KMS-11 (cell line): Measurements from ENCODE around the gene TARBP2.

ENCODE experiments used
- H2AFZ ChIP-seq: fragments of 200-600 bp; sonication (generic); 2 replicates; pipeline ENCODE4 v1.6.1; 2016; ENCODE audit warnings: antibody characterized with exemption, mixed run types, low read depth
- H3K27ac ChIP-seq: fragments of 200-600 bp; sonication (generic); 2 replicates; pipeline ENCODE4 v1.6.1; 2016; ENCODE audit warnings: mild to moderate bottlenecking, mixed run types
- H3K27me3 ChIP-seq: fragments of 200-600 bp; sonication (generic); 2 replicates; pipeline ENCODE4 v1.6.1; 2017; ENCODE audit warnings: mild to moderate bottlenecking, low read depth, mixed run types, moderate library complexity; ENCODE audit not compliant: insufficient read depth
- H3K36me3 ChIP-seq: fragments of 200-600 bp; sonication (generic); 2 replicates; pipeline ENCODE4 v1.6.1; 2017; ENCODE audit warnings: mild to moderate bottlenecking, mixed run types; ENCODE audit not compliant: insufficient read depth
- H3K4me1 ChIP-seq: fragments of 200-600 bp; sonication (generic); 2 replicates; pipeline ENCODE4 v1.6.1; 2016; ENCODE audit warnings: mild to moderate bottlenecking, low read depth, mixed run types; ENCODE audit not compliant: poor library complexity, severe bottlenecking
- H3K4me2 ChIP-seq: fragments of 200-600 bp; sonication (generic); 2 replicates; pipeline ENCODE4 v1.7.0; 2016; ENCODE audit warnings: mild to moderate bottlenecking, mixed run types
- H3K4me3 ChIP-seq: fragments of 200-600 bp; sonication (generic); IDR thresholded peaks from 2 replicates; pipeline ENCODE4 v1.6.1; 2017; ENCODE audit warnings: low read depth, low read length, mixed read lengths; ENCODE audit not compliant: insufficient read depth
- H3K79me2 ChIP-seq: fragments of 200-600 bp; sonication (generic); 2 replicates; pipeline ENCODE4 v1.6.1; 2016; ENCODE audit warnings: low read depth, mixed run types; ENCODE audit not compliant: insufficient read depth
- H3K9ac ChIP-seq: fragments of 200-600 bp; sonication (generic); 2 replicates; pipeline ENCODE4 v1.6.1; 2016; ENCODE audit warnings: mild to moderate bottlenecking, mixed run types
- H4K20me1 ChIP-seq: fragments of 200-600 bp; sonication (generic); 2 replicates; pipeline ENCODE4 v1.6.1; 2016; ENCODE audit warnings: mild to moderate bottlenecking, mixed run types; ENCODE audit not compliant: insufficient read depth
- CTCF ChIP-seq: fragments of 200-600 bp; sonication (generic); conservative IDR thresholded peaks from 2 replicates; pipeline ENCODE4 v1.6.1; 2017; ENCODE audit warnings: low read depth, mild to moderate bottlenecking, antibody characterized with exemption, low read length, moderate library complexity, mixed read lengths

The TARBP2 gene, protein sequence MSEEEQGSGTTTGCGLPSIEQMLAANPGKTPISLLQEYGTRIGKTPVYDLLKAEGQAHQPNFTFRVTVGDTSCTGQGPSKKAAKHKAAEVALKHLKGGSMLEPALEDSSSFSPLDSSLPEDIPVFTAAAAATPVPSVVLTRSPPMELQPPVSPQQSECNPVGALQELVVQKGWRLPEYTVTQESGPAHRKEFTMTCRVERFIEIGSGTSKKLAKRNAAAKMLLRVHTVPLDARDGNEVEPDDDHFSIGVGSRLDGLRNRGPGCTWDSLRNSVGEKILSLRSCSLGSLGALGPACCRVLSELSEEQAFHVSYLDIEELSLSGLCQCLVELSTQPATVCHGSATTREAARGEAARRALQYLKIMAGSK

GRCh38 chr12:53500776-53501614 lies at the start of gene TARBP2:
Gene TARBP2 (plus strand): TSS chr12:53501283. CDS start chr12:53501409, 126 bp downstream.
- Histone ChIP-seq H3K27me3 (no peaks in the 10 kb centered on the region), H3K4me2 (peak within 1 kb of the TSS; percentile 100), H3K4me3 (peak within 1 kb of the TSS; percentile 71), H3K36me3 (no peaks in the 10 kb centered on the region; the same call in 1 of the 2 replicates), H2AFZ (peak within 1 kb of the TSS; percentile 85), H3K79me2 (peaks cover 21% of the 10 kb centered on the region), H3K27ac (peak within 1 kb of the TSS; percentile 91), H3K4me1 (peaks cover 40% of the 10 kb centered on the region), H3K9ac (peak within 1 kb of the TSS; percentile 93), H4K20me1 (no peaks in the 10 kb centered on the region)
- TF ChIP-seq CTCF: no peak; the same call in 1 of the 2 replicates

- Histone ChIP-seq H3K36me3 (peaks cover 29% of the 10 kb centered on the region), H4K20me1 (peaks cover 34% of the 10 kb centered on the region), H3K4me1 (peaks cover 44% of the 10 kb centered on the region), H3K27ac (peak within 1 kb of the TSS; percentile 86), H3K4me3 (no peak within 1 kb of the TSS), H2AFZ (peak within 1 kb of the TSS; percentile 9; the same call in 1 of the 2 replicates), H3K4me2 (peak within 1 kb of the TSS; percentile 93), H3K79me2 (peaks cover 46% of the 10 kb centered on the region), H3K27me3 (no peaks in the 10 kb centered on the region), H3K9ac (peak within 1 kb of the TSS; percentile 93)
- TF ChIP-seq CTCF: peak; percentile 97
These were observed 49.4 kb upstream of the TARBP2 start, which contains the start of gene PCBP2 for GRCh38 chr12:53451661-53452158. Gene PCBP2 (plus strand): TSS chr12:53452102. CDS start chr12:53454801, 2,699 bp downstream.

DNA sequence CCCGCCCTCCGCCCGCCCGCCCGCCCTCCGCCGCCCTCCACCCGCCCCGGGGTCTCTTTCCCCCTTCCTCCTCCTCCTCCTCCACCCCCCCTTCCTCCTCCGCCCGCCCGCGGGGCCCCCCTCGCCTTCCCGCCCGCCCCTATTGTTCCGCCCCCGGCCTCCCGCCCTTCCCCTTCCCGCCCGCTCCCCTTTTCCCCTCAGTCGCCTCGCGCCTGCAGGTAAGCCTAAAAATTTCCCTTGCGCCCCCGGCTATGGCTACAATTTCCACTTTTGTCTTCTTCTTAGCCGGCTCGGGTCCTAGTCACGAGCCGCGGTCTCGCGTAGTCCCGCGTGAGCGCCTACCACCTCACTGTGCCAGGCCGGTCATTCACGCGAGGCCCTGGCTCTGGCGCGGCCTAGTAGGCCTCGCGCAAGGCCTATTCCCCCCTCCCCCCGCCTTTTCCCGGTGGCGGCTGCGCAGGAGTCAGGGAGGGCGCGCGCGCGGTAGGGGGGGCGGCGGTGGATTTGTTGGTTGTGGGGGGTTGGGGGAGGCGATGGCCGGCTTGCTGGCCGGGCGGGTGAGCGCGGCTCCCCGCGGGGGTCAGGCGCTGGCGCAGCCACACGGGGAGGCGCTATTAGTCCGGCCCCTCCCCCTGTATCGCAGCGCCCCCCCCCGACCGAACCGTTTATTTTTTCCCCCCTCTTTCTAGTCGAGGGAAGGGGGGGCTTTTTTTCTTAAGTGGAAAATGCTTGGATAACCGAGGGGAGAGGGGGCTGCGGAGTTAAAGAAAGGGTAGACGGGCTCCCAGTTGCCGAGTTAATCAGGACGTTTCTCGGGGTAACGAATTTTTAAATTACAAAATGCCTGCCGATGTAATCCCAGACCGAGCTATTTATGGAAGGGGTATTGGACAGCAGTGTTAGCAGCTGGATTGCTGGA lies 48.7 kb upstream of the TARBP2 start:
- peak; percentile 81 for TF ChIP-seq CTCF
- Histone ChIP-seq H4K20me1 (peaks cover 41% of the 10 kb centered on the region), H3K4me2 (peak overlapping the region; percentile 93), H2AFZ (no peak overlapping the region), H3K4me1 (peaks cover 51% of the 10 kb centered on the region), H3K27ac (peak overlapping the region; percentile 86), H3K9ac (peak overlapping the region; percentile 93), H3K79me2 (peaks cover 53% of the 10 kb centered on the region), H3K27me3 (no peaks in the 10 kb centered on the region), H3K4me3 (no peak overlapping the region), H3K36me3 (peaks cover 37% of the 10 kb centered on the region)
